Activated T-cell treated with anti-CD3 and anti-CD28 coated beads, Interleukin-2, amount 50 U/mL, for 72 hours (primary cell): Measurements from ENCODE around the gene FERD3L. TPM values are rescaled to one million over a fixed set of nuclear protein-coding genes. Genes with fewer than 3 reads are reported as not detected.

ENCODE experiments used
- ATAC-seq, 2 donors: fragments of 150-1000 bp; cut with Tn5 transposase; replicated peaks in 1 of 2; 2 replicates each; pipeline ENCODE4 v1.10.0; 2021; ENCODE audit warnings: moderate library complexity in 2 of 2, mild to moderate bottlenecking in 1 of 2
- DNase-seq, 2 donors: peaks; one replicate each; pipeline ENCODE4 v3.0.0; 2021 to 2022; ENCODE audit warnings: mixed read lengths in 1 of 2
- H3K27ac Mint-ChIP-seq: one replicate; pipeline ENCODE4 v1.8.0; 2022; ENCODE audit warnings: mild to moderate bottlenecking, moderate library complexity, mixed read lengths
- H3K27me3 Mint-ChIP-seq: one replicate; pipeline ENCODE4 v1.8.0; 2022; ENCODE audit warnings: low read depth, mixed read lengths
- H3K36me3 Mint-ChIP-seq, 2 donors: one replicate each; pipeline ENCODE4 v1.8.0; 2022; ENCODE audit warnings: mixed read lengths in 2 of 2, mild to moderate bottlenecking in 1 of 2; ENCODE audit not compliant: insufficient read depth in 2 of 2
- H3K4me1 Mint-ChIP-seq: one replicate; pipeline ENCODE4 v1.8.0; 2022; ENCODE audit warnings: low read depth, mixed read lengths
- H3K4me3 Mint-ChIP-seq, 2 donors: one replicate each; pipeline ENCODE4 v1.8.0; 2022; ENCODE audit warnings: mild to moderate bottlenecking in 2 of 2, mixed read lengths in 2 of 2, moderate library complexity in 2 of 2
- H3K9me3 Mint-ChIP-seq, 2 donors: one replicate each; pipeline ENCODE4 v1.8.0; 2022; ENCODE audit warnings: mixed read lengths in 2 of 2
- total RNA-seq, 2 donors: library from RNA; stranded (reverse); gene quantifications; one replicate each; pipeline ENCODE4 v1.2.3, GENCODE V29; 2022

FERD3L gene
- total RNA-seq, 2 donors from 2014 or later = not detected

DNA sequence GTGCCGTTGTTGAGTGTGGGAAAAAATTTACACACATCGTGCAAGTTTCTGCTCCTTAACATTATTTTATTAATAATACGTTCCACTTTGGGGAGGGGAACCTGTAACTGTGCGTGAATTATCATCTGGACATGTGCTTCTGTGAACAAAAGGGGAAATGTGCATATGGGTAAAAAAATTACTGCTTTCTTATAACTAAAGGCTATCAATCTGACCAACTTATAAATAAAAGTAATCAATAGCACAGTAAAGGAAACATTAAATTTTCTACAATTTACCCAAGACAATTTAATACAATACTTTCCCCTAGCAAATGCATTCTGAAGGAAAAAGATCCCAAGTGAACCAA lies 32.2 kb downstream of the FERD3L start:
- DNase-seq (no peak), ATAC-seq (no peak)
- peaks cover 68% of the 10 kb centered on the region for H3K27me3 Mint-ChIP-seq
- H3K27ac Mint-ChIP-seq = no peak overlapping the region
- peaks cover 0 to 2% of the 10 kb centered on the region in 2 donors for H3K9me3 Mint-ChIP-seq
- H3K4me3 Mint-ChIP-seq = no peak overlapping the region
- peaks cover 1 to 4% of the 10 kb centered on the region in 2 donors for H3K36me3 Mint-ChIP-seq
- H3K4me1 Mint-ChIP-seq = peaks cover 10% of the 10 kb centered on the region

DNA sequence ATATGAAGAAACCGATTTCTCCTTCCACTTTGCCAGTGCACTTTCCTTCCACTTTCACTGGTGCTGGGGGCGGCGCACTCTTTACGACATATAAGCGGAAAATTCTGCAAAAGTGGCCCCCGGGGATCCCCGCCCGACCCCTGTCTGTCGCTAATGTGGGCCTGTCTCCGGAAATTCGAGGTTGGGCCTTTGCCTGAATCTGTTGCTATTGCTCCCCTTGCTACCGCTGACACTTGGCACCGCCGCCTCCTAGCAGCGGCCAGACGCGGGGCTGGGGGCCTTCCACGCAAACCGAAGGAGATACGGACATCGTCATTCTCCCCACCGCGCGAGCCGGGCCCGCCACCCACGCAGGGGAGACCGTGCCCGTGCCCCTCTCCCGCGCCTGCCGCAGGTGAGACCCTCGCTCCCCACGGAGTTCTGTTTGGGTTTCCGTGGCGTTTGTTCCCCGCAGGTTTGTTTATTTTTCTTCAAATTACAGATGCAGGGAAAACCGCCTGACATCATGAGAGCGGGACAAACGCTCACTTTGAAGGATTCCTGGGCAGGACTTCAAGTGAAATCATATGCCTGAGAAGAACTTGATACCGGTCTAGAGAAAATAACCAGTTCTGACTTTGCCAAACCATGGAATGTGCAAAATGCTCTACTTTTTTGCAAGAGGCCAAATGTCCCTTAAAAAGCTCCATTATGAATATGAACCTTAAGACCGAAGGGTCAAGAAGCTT lies 32.8 kb downstream of the FERD3L start:
- peaks cover 74% of the 10 kb centered on the region for H3K27me3 Mint-ChIP-seq
- no peak overlapping the region for H3K4me3 Mint-ChIP-seq
- peaks cover 0 to 2% of the 10 kb centered on the region in 2 donors for H3K9me3 Mint-ChIP-seq
- H3K4me1 Mint-ChIP-seq = peaks cover 15% of the 10 kb centered on the region
- ATAC-seq (no peak), DNase-seq (no peak)
- no peak overlapping the region for H3K27ac Mint-ChIP-seq
- H3K36me3 Mint-ChIP-seq = peaks cover 1 to 4% of the 10 kb centered on the region in 2 donors

DNA sequence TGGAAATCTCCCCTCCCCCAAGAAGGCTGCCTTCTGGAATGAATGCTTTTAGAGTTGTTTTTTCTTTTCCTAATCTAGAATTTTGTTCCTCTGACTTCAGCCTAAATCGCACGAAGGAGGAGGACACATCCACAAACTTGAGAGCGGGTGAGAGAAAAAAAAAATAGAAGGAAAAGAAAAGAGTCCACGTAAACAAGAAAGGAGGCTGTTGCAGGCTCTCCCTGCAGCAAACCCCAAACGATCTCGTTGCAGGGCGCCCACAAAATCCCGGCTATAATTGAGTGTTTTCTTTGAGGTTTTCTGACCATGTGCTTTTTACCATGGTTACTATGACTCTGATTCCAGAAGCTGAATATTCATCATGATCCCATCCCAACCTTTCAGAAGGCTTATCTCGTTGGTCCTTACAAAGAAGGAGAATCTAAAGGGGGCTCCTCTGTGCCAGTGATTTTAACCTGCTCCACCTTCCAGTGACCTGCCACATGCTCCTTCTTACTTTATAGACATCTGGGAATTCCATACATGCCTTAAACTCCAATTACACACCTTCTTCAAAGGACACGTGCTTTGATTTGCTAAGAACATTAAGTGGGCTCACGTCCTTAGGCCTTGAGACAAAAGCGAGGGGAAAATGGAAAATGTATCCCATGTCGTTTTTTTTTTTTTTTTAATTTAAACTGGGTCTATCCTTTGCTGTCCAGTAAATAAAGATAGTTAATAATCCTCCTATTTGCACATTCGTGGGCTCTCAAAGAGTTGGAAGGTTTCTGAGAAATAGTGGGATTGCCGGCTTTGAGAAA lies 33.5 kb downstream of the FERD3L start:
- ATAC-seq = no peak
- Mint-ChIP-seq H3K4me3 (no peak overlapping the region), H3K36me3 (peaks cover 1 to 4% of the 10 kb centered on the region in 2 donors), H3K27ac (no peak overlapping the region), H3K27me3 (peaks cover 82% of the 10 kb centered on the region), H3K4me1 (peaks cover 18% of the 10 kb centered on the region), H3K9me3 (peaks cover 0 to 2% of the 10 kb centered on the region in 2 donors)
- DNase-seq = no peak

DNA sequence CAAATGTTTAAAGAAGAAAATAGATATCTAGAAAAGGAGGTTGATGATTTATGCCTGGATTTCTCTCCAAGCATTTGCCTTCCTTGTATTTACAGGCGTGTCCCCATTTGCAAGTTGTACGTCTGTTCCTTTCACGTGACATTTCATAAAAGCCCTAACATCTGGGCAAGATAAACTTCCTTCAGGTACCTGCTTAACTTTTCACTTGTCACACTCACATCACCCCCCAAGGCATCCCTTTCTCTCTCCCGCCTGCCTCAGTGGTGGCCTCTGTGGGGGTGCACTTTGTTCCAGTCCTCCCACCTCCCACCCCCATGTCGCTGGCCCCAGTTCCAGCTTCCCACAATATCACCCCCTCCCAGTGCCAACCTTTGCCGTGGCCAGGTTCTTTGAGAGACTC lies 34.4 kb downstream of the FERD3L start:
- no peak for DNase-seq
- H3K4me3 Mint-ChIP-seq = no peak overlapping the region
- no peak for ATAC-seq
- no peak overlapping the region for H3K27ac Mint-ChIP-seq
- peaks cover 1 to 2% of the 10 kb centered on the region in 2 donors for H3K36me3 Mint-ChIP-seq
- peaks cover 0 to 2% of the 10 kb centered on the region in 2 donors for H3K9me3 Mint-ChIP-seq
- peaks cover 12% of the 10 kb centered on the region for H3K4me1 Mint-ChIP-seq
- peaks cover 86% of the 10 kb centered on the region for H3K27me3 Mint-ChIP-seq

DNA sequence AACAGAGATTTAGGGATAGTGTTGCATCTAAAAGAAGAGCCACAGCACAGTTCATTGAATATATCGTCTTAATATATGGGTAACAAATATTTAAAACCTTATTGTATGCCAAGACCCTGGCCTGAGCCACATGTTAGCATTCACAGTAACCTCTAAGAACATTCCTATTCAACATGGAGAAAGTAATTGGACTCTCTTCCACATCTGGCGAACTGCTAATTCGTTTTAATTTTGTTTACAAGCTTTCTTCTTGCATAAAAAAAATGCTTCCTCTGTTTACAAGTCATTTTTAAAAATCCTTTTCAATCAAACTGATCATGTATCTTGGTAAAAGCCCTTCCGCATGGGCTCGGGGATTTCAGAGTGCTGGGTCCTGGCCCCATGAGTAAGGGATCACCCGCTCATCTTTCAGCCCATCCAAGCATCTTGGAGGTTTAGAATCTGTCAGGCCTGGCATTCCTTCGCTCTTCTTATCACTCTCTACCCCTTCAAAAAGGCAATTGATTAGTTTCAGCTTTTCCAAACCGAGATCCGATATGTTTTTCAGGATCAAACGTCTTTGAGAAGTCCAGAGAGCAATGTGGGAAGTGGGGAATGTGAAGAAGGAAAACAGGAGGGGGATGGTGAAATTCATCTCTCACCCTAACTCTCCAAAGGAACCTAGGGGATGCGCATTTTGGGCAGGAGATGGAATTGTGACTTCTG lies 35.0 kb downstream of the FERD3L start:
- peaks cover 89% of the 10 kb centered on the region for H3K27me3 Mint-ChIP-seq
- H3K9me3 Mint-ChIP-seq = peaks cover 0 to 2% of the 10 kb centered on the region in 2 donors
- no peak overlapping the region for H3K27ac Mint-ChIP-seq
- ATAC-seq (no peak), DNase-seq (no peak)
- H3K4me1 Mint-ChIP-seq = peaks cover 11% of the 10 kb centered on the region
- H3K4me3 Mint-ChIP-seq = no peak overlapping the region
- H3K36me3 Mint-ChIP-seq = peaks cover 1 to 2% of the 10 kb centered on the region in 2 donors

DNA sequence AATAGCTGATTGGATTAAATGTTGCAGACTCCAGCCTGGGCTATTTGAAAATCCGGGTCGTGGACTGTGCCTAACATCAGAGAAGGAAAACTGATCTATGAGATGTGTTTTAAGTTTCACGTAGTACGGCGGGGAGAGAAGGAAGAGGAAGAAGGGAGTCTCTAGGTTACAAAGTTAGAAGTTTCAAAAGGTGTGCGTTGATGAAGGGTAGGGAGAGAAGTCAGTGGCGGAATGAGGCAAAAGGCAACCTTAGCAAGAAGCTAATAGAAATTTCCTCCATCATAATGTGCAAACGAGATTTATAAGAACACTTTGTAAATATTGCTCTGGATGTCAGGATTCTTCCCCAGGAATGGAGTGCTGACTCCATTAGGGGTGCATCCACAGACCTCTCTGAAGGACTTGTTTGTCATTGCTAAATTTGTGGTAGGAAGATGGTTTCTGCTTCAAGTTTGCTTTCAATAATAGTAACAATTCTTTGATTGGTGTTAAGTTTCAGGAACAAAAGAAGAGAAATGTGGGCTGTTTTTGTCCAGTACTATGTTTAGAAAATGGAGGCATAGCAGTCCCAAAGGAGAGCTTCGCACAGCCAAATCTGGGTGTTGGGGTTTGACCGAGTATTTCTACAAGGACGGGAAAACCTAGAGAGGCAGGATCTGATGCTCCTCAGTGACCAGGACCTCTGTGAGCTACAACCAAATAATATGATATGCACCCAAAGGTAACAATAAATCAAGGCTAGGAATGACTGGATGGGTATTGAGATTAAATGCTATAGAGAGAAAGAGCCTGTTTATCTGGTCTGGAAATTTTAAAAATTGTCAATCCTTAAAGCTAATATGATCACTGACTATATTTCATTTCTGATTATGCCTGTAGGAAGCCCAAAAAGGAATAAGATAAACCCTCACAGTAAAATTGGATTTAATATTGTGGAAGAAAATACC lies 35.9 kb downstream of the FERD3L start:
- no peak for ATAC-seq
- Mint-ChIP-seq H3K27me3 (peaks cover 89% of the 10 kb centered on the region), H3K9me3 (peaks cover 0 to 2% of the 10 kb centered on the region in 2 donors), H3K27ac (no peak overlapping the region), H3K4me1 (peaks cover 11% of the 10 kb centered on the region), H3K36me3 (peaks cover 1 to 2% of the 10 kb centered on the region in 2 donors), H3K4me3 (no peak overlapping the region)
- DNase-seq = no peak

DNA sequence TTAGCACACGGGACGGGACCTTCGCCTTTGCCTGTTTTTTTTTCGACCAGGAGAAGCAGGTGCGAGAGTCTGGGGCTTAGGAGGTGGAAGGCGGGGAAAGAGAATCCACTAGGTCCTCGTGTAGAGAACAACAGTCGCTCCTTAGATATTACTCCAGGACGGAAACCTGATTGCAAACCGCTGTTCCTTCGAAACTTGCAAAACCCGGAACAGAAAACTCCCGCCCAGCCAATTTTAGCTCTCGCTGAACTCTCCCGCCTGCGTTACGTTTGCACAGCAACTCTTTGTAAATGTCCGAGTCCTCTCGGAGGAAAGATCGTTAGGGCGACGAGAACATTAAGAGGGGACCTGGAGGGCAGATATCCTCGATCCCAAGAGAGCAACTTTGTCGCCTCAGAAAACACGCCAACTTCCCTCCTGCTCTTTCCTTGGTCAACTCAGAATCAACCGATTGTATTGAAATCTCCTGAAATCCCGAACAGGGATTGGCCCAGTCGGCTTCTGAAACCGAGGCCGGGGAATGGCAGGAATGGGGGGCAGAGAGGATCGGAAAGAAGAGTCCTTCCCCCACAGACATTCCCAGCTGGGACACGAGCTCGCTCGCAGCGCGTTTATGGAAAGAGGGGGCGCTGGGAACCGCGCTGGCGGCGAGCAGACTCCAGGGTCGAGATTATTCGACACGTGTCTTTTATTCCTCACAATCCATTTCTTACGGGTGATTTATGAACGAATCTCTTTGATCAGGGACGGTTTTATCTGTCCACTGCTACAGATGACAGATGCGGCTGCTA lies 37.7 kb downstream of the FERD3L start:
- Mint-ChIP-seq H3K27ac (no peak overlapping the region), H3K27me3 (peaks cover 83% of the 10 kb centered on the region), H3K4me1 (peaks cover 11% of the 10 kb centered on the region), H3K4me3 (peak overlapping the region; percentile 23 to 37), H3K36me3 (peaks cover 1 to 2% of the 10 kb centered on the region in 2 donors), H3K9me3 (peaks cover 0 to 2% of the 10 kb centered on the region in 2 donors)
- DNase-seq (no peak), ATAC-seq (no peak)

DNA sequence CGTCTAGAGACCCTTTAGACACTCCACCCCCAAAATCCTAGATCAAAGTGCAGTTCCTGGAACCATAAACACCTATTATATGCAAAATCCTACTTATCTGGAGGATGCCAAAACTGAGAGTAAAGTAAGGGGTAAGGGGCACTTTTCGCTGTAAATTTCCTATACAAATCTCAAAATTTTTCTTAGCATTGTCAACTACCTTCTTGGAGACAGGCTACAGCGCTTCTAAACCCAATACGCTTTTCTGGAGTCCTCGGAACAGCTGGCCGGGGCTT lies 38.2 kb downstream of the FERD3L start:
- H3K36me3 Mint-ChIP-seq = peaks cover 1 to 2% of the 10 kb centered on the region in 2 donors

DNA sequence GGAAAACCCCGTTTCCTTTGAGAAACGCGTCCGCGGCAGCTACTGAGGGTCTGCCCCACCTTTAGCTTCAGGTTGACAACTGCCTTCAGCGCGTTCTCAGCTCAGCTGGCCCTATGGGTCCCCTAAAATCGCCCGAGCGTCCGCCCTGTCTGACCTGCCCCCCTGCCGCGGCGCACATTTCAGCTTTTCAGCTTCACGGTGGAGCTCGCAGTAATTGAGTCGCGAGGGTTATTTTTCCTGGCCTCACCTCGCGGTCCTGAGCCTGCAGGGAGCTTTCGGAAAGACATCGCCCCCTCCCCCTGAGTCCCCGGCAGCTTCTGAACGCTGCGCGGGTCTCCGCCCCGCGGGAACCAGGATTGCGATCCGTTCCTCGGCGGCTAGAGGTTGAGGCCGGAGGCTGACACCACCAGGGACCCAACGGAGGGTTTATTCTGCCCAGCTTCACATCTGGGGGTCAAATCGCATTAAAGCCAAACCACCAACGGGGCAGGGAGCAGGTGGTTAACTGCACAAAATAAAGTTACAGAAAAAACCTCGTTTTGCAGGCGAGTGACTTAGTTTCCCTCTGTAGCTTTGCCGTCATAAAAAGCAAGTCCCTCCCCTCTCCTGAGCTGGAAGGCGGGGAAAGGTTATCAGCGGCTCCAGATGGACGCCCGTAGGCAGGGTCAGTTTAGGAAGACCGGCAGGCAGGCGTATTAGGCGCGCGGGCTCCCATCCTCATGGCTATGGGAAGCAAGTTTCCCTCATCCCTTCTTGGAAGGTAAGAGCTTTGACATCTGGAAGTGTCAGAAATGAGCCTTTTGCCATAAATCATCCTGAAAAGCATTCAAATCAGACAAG lies 38.8 kb downstream of the FERD3L start:
- DNase-seq = no peak
- H3K4me1 Mint-ChIP-seq = peaks cover 11% of the 10 kb centered on the region
- H3K9me3 Mint-ChIP-seq = peaks cover 0 to 2% of the 10 kb centered on the region in 2 donors
- peak overlapping the region in 1 of 2 donors; percentile 20 for H3K4me3 Mint-ChIP-seq
- peaks cover 77% of the 10 kb centered on the region for H3K27me3 Mint-ChIP-seq
- no peak for ATAC-seq
- no peak overlapping the region for H3K27ac Mint-ChIP-seq
- H3K36me3 Mint-ChIP-seq = peaks cover 0 to 2% of the 10 kb centered on the region in 2 donors

More for the DNA sequence above, 38.2 kb downstream of the FERD3L start:
- Mint-ChIP-seq H3K9me3 (peaks cover 0 to 2% of the 10 kb centered on the region in 2 donors), H3K27ac (no peak overlapping the region), H3K27me3 (peaks cover 82% of the 10 kb centered on the region), H3K4me3 (peak overlapping the region; percentile 20 to 37), H3K4me1 (peaks cover 11% of the 10 kb centered on the region)
- ATAC-seq = no peak
- no peak for DNase-seq

DNA sequence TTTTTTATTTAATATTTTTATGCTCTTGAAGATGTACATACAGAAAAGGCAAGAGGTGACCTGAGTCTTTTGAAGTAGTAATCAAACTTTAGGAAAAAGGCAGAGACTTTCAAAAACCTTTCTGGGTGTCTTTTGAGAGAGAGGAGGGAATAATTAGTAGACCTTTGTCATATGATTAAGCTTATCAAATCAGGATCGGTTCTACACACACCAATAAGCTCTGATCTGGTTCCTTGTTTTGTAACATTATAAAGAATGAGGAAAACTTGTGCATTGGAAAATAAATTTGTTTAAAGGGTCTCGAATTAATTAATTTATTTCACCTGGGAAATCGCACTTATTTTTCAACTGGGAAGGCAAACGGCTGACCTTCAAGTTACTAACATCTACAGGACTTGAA lies 39.7 kb downstream of the FERD3L start:
- peaks cover 11% of the 10 kb centered on the region for H3K4me1 Mint-ChIP-seq
- H3K9me3 Mint-ChIP-seq = peaks cover 0 to 2% of the 10 kb centered on the region in 2 donors

DNA sequence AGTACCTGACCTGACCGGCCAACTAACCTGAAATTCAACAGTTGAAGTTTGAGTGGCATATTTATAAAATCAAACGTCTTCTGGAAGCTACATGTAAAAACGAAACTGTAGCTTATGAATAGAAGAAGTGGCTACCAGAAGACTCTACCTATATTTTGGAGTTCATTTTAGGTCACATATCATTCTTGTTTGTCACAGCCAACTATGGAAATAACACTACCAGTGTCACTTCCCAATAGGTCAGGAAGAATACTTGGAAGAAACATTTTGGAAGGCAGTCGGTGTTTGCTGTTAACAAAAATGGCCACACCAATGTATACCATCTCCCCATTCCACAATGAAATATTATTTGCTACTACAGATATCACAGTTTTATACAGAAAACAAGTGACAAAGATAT lies 40.4 kb downstream of the FERD3L start:
- ATAC-seq (no peak), DNase-seq (no peak)
- H3K4me3 Mint-ChIP-seq = no peak overlapping the region
- H3K9me3 Mint-ChIP-seq = peaks cover 0 to 2% of the 10 kb centered on the region in 2 donors
- H3K27ac Mint-ChIP-seq = no peak overlapping the region
- H3K36me3 Mint-ChIP-seq = peaks cover 0 to 2% of the 10 kb centered on the region in 2 donors
- H3K27me3 Mint-ChIP-seq = peaks cover 60% of the 10 kb centered on the region
- peaks cover 11% of the 10 kb centered on the region for H3K4me1 Mint-ChIP-seq

More for the DNA sequence above, 39.7 kb downstream of the FERD3L start:
- DNase-seq (no peak), ATAC-seq (no peak)
- Mint-ChIP-seq H3K4me3 (no peak overlapping the region), H3K36me3 (peaks cover 0 to 2% of the 10 kb centered on the region in 2 donors), H3K27me3 (peaks cover 68% of the 10 kb centered on the region), H3K27ac (no peak overlapping the region)
